Activated CD4-positive, alpha-beta T cell treated with anti-CD3 and anti-CD28 coated beads, Interleukin-2, amount 10 ng/mL, durations not matched to agents 24 days and 14 days (primary cell): ENCODE results near the gene ROCK2. TPM values are rescaled to one million over a fixed set of nuclear protein-coding genes. Genes with fewer than 3 reads are reported as not detected.
"Not testable (repeated sequence)": the region's sequence is repeated elsewhere in the genome, so short reads cannot be mapped to it uniquely, and the experiment has no call there.

Experiments used
- DNase-seq: peaks from one replicate; pipeline ENCODE4 v3.0.0; 2022
- H3K27ac Mint-ChIP-seq: one replicate; pipeline ENCODE4 v1.8.0; 2022; ENCODE audit warnings: mild to moderate bottlenecking, mixed read lengths
- H3K27me3 Mint-ChIP-seq: one replicate; pipeline ENCODE4 v1.8.0; 2022; ENCODE audit warnings: mixed read lengths
- H3K36me3 Mint-ChIP-seq: one replicate; pipeline ENCODE4 v1.8.0; 2022; ENCODE audit warnings: low read depth, mild to moderate bottlenecking, mixed read lengths
- H3K4me1 Mint-ChIP-seq: one replicate; pipeline ENCODE4 v1.8.0; 2021; ENCODE audit warnings: mixed read lengths
- H3K4me3 Mint-ChIP-seq: one replicate; pipeline ENCODE4 v1.8.0; 2022; ENCODE audit warnings: mild to moderate bottlenecking, moderate library complexity, mixed read lengths
- H3K9me3 Mint-ChIP-seq: one replicate; pipeline ENCODE4 v1.8.0; 2021; ENCODE audit warnings: mixed read lengths
- intact Hi-C: fragments of 100-400 bp; cut with micrococcal nuclease; formaldehyde crosslinking; loops from one replicate; pipeline ENCODE4 v1.15.1; 2023
- total RNA-seq: library from RNA; stranded (reverse); gene quantifications from 2 replicates; pipeline ENCODE4 v1.2.3, GENCODE V29; 2022

ROCK2 gene
- total RNA-seq, 1 donor from 2014 or later = 24.4 TPM

GRCh38 chr2:11340717-11341116, 3.7 kb downstream of the ROCK2 start:
- Mint-ChIP-seq H3K9me3 (no peaks in the 10 kb centered on the region), H3K36me3 (peaks cover 4% of the 10 kb centered on the region), H3K4me3 (no peak overlapping the region), H3K4me1 (peaks cover 18% of the 10 kb centered on the region), H3K27ac (no peak overlapping the region), H3K27me3 (peaks cover 2% of the 10 kb centered on the region)
- intact Hi-C loops = loop anchor here (5.0 to 10.0 kb wide), 3 partner anchors 106 to 526 kb away; partner anchors contain the start of genes E2F6 and PDIA6
- DNase-seq = no peak

DNA sequence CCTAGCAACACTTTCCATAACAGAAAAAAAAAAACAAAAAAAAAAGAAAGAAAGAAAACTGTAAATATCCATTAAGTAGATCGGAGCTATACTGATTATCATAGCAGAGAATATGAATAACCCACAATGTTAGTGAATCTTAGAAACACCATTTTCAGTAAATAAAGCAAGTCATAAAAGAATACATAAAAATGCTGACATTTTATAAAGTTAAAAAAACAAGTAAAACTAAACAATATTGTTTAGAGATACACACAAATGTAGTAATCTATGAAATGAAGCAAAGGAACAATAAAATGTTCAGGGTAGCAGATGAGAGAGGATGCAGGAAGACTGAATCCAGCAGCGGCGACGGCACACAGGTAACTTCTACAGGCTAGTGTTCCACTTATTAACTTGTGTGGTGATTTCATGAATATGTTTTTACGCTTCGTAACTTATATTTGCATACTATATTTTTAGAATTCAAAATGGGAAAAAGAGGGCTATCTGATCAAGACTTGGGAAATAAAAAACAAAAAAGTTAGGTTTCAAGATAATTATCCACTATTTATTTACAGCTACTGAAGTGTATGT, 4.8 kb downstream of the ROCK2 start:
- no peak for DNase-seq
- Mint-ChIP-seq H3K4me1 (peaks cover 16% of the 10 kb centered on the region), H3K36me3 (peaks cover 4% of the 10 kb centered on the region), H3K4me3 (no peak overlapping the region), H3K27me3 (no peaks in the 10 kb centered on the region), H3K27ac (no peak overlapping the region), H3K9me3 (no peaks in the 10 kb centered on the region)
- intact Hi-C loops = loop anchor here (5.0 to 10.0 kb wide), 3 partner anchors 105 to 525 kb away; partner anchors contain the start of genes E2F6 and PDIA6

DNA sequence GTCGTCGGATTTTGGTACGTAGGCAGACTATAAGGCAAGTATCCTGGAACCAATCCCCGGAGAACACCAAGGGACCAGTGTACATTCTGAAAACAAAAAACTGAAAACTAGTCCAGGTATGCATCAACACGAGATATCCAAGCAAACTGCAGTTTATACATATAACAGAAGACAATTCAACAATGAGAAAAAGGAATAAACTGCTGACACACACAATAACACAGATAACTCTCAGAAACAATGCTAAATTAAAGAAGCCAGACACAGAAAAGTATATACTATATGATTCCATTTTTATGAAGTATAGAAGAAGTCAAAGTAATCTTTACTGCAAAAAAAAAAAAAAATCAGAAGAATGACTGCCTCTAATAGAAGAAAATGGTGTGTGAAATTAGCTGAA, 5.9 kb downstream of the ROCK2 start:
- DNase-seq = no peak
- H3K4me3 Mint-ChIP-seq = no peak overlapping the region
- no peaks in the 10 kb centered on the region for H3K9me3 Mint-ChIP-seq
- H3K4me1 Mint-ChIP-seq = peaks cover 15% of the 10 kb centered on the region
- intact Hi-C loops = no loop called here
- H3K36me3 Mint-ChIP-seq = peaks cover 4% of the 10 kb centered on the region
- no peak overlapping the region for H3K27ac Mint-ChIP-seq
- H3K27me3 Mint-ChIP-seq = no peaks in the 10 kb centered on the region

DNA sequence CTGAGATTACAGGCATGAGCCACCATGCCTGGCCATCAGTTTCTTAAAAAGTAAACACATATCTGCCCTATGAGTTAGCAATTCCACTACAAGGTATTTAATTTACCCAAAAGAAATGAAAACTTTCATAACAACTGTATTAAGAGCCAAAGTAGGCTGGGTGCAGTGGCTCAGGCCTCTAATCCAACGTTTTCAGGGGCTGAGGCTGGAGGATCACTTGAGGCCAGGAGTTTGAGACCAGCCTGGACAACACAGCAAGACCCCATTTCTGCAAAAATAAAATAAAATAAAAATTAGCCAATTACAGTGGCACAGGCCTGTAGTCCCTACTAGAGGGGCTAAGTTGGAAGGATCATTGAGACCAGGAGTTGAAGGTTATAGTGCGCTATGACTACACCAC, 6.5 kb downstream of the ROCK2 start:
- intact Hi-C loops = no loop called here
- Mint-ChIP-seq H3K9me3 (no peaks in the 10 kb centered on the region), H3K4me1 (peaks cover 9% of the 10 kb centered on the region)

DNA sequence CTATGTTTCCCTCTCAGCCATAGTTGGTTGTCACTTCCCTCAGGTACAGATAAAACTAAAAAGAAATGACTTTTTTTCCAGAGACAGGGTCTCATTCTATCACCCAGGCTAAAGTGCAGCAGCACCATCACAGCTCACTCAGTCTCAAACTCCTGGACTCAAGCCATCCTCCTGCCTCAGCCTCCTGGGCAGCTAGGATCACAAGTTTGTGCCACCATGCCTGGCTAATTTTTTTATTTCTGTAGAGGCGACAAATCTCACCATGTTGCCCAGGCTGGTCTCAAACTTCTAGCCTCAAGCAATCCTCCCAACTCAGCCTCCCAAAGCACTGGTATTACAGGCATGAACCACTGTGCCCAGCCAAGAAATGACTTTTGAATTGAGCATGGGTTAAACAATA, 8.2 kb downstream of the ROCK2 start:
- intact Hi-C loops = no loop called here
- DNase-seq = no peak
- H3K4me1 Mint-ChIP-seq = peaks cover 6% of the 10 kb centered on the region
- no peak overlapping the region for H3K27ac Mint-ChIP-seq
- no peak overlapping the region for H3K4me3 Mint-ChIP-seq
- H3K27me3 Mint-ChIP-seq = no peaks in the 10 kb centered on the region
- peaks cover 2% of the 10 kb centered on the region for H3K36me3 Mint-ChIP-seq
- H3K9me3 Mint-ChIP-seq = no peaks in the 10 kb centered on the region

More for the DNA sequence above, 6.5 kb downstream of the ROCK2 start:
- no peak for DNase-seq
- Mint-ChIP-seq H3K36me3 (peaks cover 2% of the 10 kb centered on the region), H3K4me3 (no peak overlapping the region), H3K27me3 (no peaks in the 10 kb centered on the region), H3K27ac (no peak overlapping the region)

DNA sequence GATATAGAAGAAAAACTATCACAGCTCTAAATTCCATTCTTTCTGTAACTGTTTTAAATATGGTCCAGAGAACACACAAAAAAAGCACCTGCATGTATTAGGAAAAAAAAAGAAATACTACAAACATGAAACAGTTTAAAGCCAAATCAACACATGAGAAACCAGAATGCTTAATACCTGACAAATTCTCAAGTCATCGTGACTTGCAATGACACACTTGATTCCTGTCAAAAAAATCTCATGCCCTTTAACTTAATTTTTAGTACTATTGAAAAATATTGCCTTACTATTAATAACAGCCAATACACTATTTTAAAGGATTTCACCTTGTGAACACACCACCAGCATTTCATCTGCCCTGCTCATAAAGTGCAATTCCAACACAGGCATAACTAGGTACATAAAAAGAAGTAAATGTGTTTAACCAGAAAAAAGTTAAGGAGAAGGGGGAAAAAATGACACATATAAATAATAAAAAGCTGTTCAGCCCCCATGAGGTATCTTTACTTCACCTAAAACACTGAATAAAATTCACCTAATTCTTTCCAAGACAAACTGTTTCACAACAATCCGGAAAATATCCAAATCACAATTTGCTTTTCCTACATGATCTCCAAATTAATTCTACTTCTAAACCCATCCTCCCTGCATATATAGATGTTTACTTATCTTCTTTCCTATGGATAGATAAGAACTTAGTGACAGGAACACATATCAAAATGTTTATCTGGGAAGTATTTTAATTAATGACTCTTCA, 10.8 kb downstream of the ROCK2 start:
- H3K27ac Mint-ChIP-seq = no peak overlapping the region
- DNase-seq = no peak
- H3K4me3 Mint-ChIP-seq = no peak overlapping the region
- intact Hi-C loops = no loop called here
- peaks cover 5% of the 10 kb centered on the region for H3K4me1 Mint-ChIP-seq
- H3K9me3 Mint-ChIP-seq = no peaks in the 10 kb centered on the region
- no peaks in the 10 kb centered on the region for H3K27me3 Mint-ChIP-seq
- peaks cover 2% of the 10 kb centered on the region for H3K36me3 Mint-ChIP-seq

DNA sequence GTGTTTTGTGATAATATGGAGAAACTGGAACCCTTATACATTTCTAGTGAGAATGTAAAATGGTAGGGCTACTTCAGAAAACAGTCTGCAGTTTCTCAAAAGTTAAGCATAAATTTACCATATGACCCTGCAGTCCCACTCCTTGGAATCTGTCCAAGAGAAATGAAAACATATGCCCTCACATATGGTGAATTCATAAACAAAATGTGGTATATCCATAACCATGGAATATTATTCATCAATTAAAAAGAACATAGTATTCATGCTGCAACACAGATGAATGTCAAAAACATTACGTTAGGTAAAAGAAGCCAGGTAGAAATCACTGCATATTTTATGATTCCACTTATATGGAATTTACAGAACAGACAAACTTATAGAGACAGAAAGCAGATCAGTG, 11.8 kb downstream of the ROCK2 start:
- no peak overlapping the region for H3K4me3 Mint-ChIP-seq
- H3K9me3 Mint-ChIP-seq = no peaks in the 10 kb centered on the region
- no peak for DNase-seq
- H3K4me1 Mint-ChIP-seq = peaks cover 6% of the 10 kb centered on the region
- intact Hi-C loops = no loop called here
- H3K27ac Mint-ChIP-seq = no peak overlapping the region
- no peaks in the 10 kb centered on the region for H3K27me3 Mint-ChIP-seq
- H3K36me3 Mint-ChIP-seq = peaks cover 2% of the 10 kb centered on the region

- Mint-ChIP-seq H3K36me3 (no peaks in the 10 kb centered on the region), H3K27me3 (no peaks in the 10 kb centered on the region), H3K4me1 (peaks cover 6% of the 10 kb centered on the region), H3K27ac (no peak overlapping the region), H3K4me3 (no peak overlapping the region), H3K9me3 (no peaks in the 10 kb centered on the region)
- DNase-seq = no peak
- intact Hi-C loops = no loop called here
Observed at GRCh38 chr2:11330457-11331142, 13.8 kb downstream of the ROCK2 start.

DNA sequence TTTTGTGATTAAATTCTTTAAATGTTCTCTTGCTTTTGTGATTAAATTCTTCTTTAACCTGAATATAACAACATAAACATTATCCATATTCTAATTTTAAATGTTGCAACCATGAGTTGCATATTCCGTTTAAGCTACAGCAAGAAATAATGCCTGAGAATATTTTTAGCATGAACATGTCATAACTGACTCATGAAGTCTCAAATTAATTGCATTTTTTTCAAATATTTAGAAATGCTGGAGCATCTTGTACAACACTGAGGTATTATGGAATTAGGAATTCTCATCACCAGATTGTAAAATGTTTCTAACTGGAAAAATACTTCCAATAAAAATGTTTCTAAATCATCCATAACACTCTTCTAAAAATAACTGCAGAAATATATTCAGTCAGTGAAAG, 14.7 kb downstream of the ROCK2 start:
- DNase-seq = no peak
- Mint-ChIP-seq H3K27ac (no peak overlapping the region), H3K9me3 (no peaks in the 10 kb centered on the region), H3K27me3 (no peaks in the 10 kb centered on the region), H3K4me3 (no peak overlapping the region), H3K4me1 (peaks cover 6% of the 10 kb centered on the region), H3K36me3 (no peaks in the 10 kb centered on the region)
- intact Hi-C loops = no loop called here

GRCh38 chr2:11328522-11328921, 15.9 kb downstream of the ROCK2 start:
- DNase-seq, H3K27ac Mint-ChIP-seq, H3K27me3 Mint-ChIP-seq, H3K36me3 Mint-ChIP-seq, intact Hi-C loops, H3K4me1 Mint-ChIP-seq, H3K9me3 Mint-ChIP-seq, H3K4me3 Mint-ChIP-seq: not testable (repeated sequence)

DNA sequence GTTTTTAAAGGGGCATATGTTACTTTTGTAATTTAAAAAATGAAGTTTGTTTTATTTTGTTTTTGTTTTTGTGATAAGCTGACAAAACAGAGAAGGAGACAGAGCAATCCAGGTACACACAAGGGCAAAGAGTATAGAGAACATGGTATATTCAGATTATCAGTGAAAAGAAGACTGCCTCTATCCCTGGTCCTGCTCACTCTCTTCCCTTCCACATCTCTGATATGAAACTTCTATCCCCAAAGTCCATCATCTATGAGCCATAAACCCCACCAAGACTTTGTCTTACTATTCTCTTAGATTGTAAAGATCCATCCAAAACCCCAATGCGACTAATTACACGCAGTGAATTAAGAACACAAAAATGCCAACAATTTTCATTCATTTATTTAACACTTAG, 16.6 kb downstream of the ROCK2 start:
- H3K9me3 Mint-ChIP-seq = no peaks in the 10 kb centered on the region
- H3K36me3 Mint-ChIP-seq = no peaks in the 10 kb centered on the region
- intact Hi-C loops = no loop called here
- peaks cover 6% of the 10 kb centered on the region for H3K4me1 Mint-ChIP-seq
- no peak overlapping the region for H3K4me3 Mint-ChIP-seq
- no peaks in the 10 kb centered on the region for H3K27me3 Mint-ChIP-seq
- no peak overlapping the region for H3K27ac Mint-ChIP-seq
- no peak for DNase-seq

- Mint-ChIP-seq H3K9me3 (no peaks in the 10 kb centered on the region), H3K4me1 (peaks cover 6% of the 10 kb centered on the region), H3K36me3 (no peaks in the 10 kb centered on the region), H3K27me3 (no peaks in the 10 kb centered on the region), H3K4me3 (no peak overlapping the region), H3K27ac (no peak overlapping the region)
- no peak for DNase-seq
- intact Hi-C loops = no loop called here
Observed at GRCh38 chr2:11326677-11327211, 17.7 kb downstream of the ROCK2 start.

GRCh38 chr2:11325961-11326676, 18.3 kb downstream of the ROCK2 start:
- intact Hi-C loops = no loop called here
- peaks cover 4% of the 10 kb centered on the region for H3K4me1 Mint-ChIP-seq
- H3K27me3 Mint-ChIP-seq = no peaks in the 10 kb centered on the region
- no peak overlapping the region for H3K4me3 Mint-ChIP-seq
- H3K9me3 Mint-ChIP-seq = no peaks in the 10 kb centered on the region
- H3K27ac Mint-ChIP-seq = no peak overlapping the region
- H3K36me3 Mint-ChIP-seq = no peaks in the 10 kb centered on the region
- no peak for DNase-seq
